Daoy (cell line): ENCODE data around the gene KRT38. TPM values are rescaled to one million over a fixed set of nuclear protein-coding genes. Genes with fewer than 3 reads are reported as not detected.

Source experiments
- DNase-seq: peaks from one replicate; pipeline ENCODE4 v3.0.0-alpha.2; 2015; ENCODE audit warnings: low read depth
- total RNA-seq: library from RNA; depleted of rRNA; stranded (reverse); fragments of >200 nt; shearing (Covaris generic); gene quantifications from 2 replicates; pipeline ENCODE4 v1.2.3, GENCODE V29; 2014; rRNA removed

Gene KRT38
- not detected in 2 replicates for total RNA-seq

GRCh38 chr17:41440531-41441033 is at the start of gene KRT38:
TSS of gene KRT38 (minus strand) at chr17:41440983. CDS start at chr17:41440921, 62 bp downstream.
- no peak for DNase-seq

GRCh38 chr17:41489531-41489930 is 48.7 kb upstream of the KRT38 start, which contains the start of gene KRT36:
TSS of gene KRT36 (minus strand) at chr17:41489910. CDS start at chr17:41489864, 46 bp downstream.
- DNase-seq, result no peak

- DNase-seq, result peak; percentile 40
Observed at GRCh38 chr17:41486809-41487530, 46.2 kb upstream of the KRT38 start.

GRCh38 chr17:41486316-41486715 is 45.5 kb upstream of the KRT38 start:
- DNase-seq, result no peak

- no peak for DNase-seq
Observed at GRCh38 chr17:41484920-41485904, 44.4 kb upstream of the KRT38 start.

GRCh38 chr17:41483991-41484826 is 43.4 kb upstream of the KRT38 start:
- DNase-seq, result no peak

- DNase-seq, result no peak
Observed at GRCh38 chr17:41483531-41483930, 42.7 kb upstream of the KRT38 start.

- DNase-seq, result no peak
Observed at GRCh38 chr17:41481036-41481435, 40.3 kb upstream of the KRT38 start, which contains the start of gene KRT35. TSS of gene KRT35 (minus strand) at chr17:41481151. CDS start at chr17:41481097, 54 bp downstream.

- DNase-seq, result no peak
Observed at GRCh38 chr17:41480581-41480980, 39.8 kb upstream of the KRT38 start.

GRCh38 chr17:41480136-41480535 is 39.4 kb upstream of the KRT38 start:
- DNase-seq, result no peak

GRCh38 chr17:41478237-41478636 is 37.5 kb upstream of the KRT38 start:
- no peak for DNase-seq

GRCh38 chr17:41476866-41477815 is 36.4 kb upstream of the KRT38 start:
- DNase-seq, result no peak

GRCh38 chr17:41475421-41475820 is 34.6 kb upstream of the KRT38 start:
- DNase-seq, result no peak

GRCh38 chr17:41474863-41475262 is 34.1 kb upstream of the KRT38 start:
- no peak for DNase-seq

- DNase-seq, result no peak
Observed at GRCh38 chr17:41468346-41468745, 27.6 kb upstream of the KRT38 start.

GRCh38 chr17:41467561-41467960 is 26.8 kb upstream of the KRT38 start:
- no peak for DNase-seq

GRCh38 chr17:41466988-41467387 is 26.2 kb upstream of the KRT38 start, which contains the start of gene KRT32:
TSS of gene KRT32 (minus strand) at chr17:41467386. CDS start at chr17:41467325, 61 bp downstream.
- DNase-seq, result no peak

- peak; percentile 96 for DNase-seq
Observed at GRCh38 chr17:41464682-41465081, 23.9 kb upstream of the KRT38 start.

GRCh38 chr17:41464173-41464572 is 23.4 kb upstream of the KRT38 start:
- no peak for DNase-seq

- DNase-seq, result no peak
Observed at GRCh38 chr17:41463746-41464145, 23.0 kb upstream of the KRT38 start.
